AG20443 (cell line): ENCODE results near the gene WFDC5.
"Not testable (repeated sequence)": the region's sequence is repeated elsewhere in the genome, so short reads cannot be mapped to it uniquely, and the experiment has no call there.

ENCODE experiments used
- DNase-seq: peaks from one replicate; pipeline ENCODE4 v3.0.0; 2012; ENCODE audit warnings: low spot score, mixed read lengths

WFDC5 gene

GRCh38 chr20:45087814-45088213 is 27.2 kb downstream of the WFDC5 start:
- peak; percentile 29 for DNase-seq

GRCh38 chr20:45087097-45087790 is 27.7 kb downstream of the WFDC5 start:
- DNase-seq: no peak

DNA sequence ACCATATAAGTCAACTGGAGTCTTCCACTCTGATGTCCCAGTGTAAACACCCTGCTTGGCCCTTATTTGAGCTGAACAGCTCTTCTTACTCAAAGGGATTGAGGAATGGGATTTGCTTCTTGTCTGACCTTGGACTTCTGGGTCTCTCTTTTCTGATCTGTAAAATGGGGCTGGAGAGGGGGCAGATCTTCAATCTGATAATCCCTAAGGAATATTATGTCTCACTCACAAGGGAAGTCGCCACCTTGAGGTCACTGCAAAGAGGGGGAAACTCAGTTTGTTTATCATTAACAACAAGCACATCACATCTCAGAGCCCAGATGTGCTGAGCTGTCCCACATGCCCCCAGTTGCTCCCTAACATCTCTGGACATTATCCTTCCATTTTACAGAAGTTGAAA is 29.1 kb downstream of the WFDC5 start:
- no peak for DNase-seq

- DNase-seq: no peak
Observed at GRCh38 chr20:45085289-45085688, 29.7 kb downstream of the WFDC5 start.

DNA sequence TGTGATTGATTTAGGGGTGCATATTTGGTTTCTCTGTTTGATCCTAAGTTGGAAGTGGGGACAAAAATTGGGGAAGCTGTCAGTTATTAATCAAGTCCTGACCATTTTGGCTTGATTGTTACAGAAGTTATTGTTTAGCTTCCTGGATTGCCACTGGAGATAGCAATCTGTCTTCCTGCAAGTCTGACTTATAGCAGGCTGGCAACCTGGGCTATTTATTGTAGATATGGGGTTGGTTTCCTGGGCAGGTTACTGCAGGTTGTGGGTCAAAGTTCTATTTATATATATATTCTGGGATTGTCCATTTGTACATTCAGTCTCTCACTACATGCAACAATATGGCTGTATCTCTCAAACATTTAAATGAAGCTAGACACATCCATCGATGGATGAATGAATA is 31.8 kb downstream of the WFDC5 start:
- no peak for DNase-seq

- DNase-seq: no peak
Observed at GRCh38 chr20:45082468-45082867, 32.5 kb downstream of the WFDC5 start.

DNA sequence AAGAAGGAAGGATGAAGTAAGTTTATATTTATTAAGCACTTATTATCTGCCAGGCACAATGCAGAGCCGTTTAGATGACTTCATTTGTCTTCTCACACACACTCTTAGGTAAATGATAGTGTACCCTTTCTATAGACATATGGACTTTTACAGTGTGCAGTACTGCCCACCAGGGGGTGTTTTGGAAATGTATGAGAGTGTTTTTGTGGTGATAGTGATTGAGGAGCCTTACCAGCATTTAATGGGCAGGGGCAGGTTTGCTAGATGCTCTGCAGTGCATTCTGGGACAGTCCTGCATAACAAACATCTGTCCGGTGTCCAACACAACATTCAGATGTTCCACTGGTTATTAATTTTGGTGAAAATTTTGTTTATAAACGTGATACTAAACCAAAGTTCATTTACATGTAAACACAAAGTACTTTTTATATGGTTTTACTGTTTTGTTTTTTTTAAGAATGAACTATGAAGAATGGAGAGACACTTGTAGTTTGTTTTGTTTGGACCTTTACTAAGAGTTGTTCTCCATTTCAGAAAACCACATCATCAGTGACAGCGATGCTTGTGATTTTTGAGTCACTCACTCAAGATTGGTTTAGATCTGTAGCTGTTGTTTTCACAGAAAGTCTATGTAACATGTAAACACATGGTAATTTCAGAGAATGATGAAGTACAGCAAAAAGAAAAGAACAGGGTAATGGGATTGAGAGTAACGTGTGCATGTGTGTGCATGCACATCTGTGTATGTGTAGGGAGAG is 33.9 kb downstream of the WFDC5 start:
- peak; percentile 26 for DNase-seq

GRCh38 chr20:45077559-45077958 is 37.4 kb downstream of the WFDC5 start:
- no peak for DNase-seq

- DNase-seq: no peak
Observed at GRCh38 chr20:45073221-45073620, 41.8 kb downstream of the WFDC5 start.

- DNase-seq: no peak
Observed at GRCh38 chr20:45072066-45072465, 42.9 kb downstream of the WFDC5 start.

DNA sequence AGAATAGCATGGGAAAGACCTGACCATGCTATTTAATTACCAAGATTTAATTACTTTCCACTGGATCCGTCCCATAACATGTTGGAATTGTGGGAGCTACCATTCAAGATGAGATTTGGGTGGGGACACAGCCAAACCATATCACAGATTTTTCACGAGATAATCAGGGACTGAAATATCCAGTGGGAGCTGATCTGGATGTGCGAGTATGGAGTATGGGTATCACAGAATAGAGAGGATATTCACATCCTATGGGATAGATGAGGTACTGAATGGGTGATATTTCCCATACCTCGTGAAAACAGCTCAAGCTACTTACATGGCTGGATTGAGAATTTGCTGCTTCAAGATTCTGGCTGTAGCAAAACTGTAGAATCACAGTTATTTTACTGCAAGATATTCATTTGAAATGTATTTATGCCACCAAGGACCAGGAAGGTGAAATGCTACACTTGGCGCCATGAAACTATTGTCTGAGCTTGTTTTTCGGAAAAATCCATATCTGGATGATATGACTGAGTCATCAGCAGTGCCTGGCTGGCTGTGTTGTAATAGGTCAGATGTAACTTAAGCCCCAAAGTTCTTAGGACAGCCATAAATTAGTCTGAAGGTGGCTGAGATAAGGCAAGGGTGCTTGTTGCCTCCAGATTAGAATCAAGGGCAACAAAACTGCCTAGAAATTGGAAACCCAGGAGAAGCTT is 43.9 kb downstream of the WFDC5 start:
- DNase-seq: no peak

DNA sequence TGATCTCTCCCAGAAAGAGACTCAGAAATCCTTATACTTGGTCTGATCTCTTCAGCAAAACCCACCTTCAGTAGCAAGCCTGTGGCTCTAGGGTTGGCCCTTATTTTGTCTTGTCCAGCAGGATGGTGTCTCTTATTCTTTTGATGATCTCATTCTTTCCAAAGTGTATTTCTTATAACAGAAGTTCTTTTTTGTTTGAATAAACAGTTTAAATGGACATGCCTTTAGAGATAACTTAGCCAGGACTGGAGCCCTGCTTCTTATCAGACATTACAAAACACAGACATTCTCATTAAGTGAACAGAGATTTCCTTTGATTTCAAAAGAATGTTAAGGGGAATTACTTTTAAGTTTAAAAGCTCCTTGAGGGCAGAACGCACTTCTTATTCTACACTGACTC is 45.7 kb downstream of the WFDC5 start:
- no peak for DNase-seq

- DNase-seq: no peak
Observed at GRCh38 chr20:45067558-45067957, 47.4 kb downstream of the WFDC5 start.

DNA sequence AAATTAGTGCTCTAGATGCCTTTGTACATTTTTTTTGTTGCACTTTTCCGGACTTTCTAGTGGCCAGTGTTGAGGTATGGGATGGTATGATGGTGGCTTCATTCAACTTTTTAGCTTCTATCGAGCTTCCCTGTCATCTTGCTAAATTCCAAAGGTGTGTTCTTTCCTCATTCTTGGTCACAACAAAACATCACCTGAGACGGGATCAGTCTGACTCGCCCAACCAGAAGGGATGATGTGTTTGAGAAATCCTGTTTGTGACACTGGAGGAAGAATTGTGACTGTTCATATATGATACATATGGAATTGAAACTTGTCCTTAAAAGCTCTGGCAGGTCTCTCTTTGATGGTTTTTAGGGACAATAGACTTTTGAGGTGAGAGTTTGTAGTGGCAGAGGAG is 47.9 kb downstream of the WFDC5 start:
- DNase-seq: no peak

DNA sequence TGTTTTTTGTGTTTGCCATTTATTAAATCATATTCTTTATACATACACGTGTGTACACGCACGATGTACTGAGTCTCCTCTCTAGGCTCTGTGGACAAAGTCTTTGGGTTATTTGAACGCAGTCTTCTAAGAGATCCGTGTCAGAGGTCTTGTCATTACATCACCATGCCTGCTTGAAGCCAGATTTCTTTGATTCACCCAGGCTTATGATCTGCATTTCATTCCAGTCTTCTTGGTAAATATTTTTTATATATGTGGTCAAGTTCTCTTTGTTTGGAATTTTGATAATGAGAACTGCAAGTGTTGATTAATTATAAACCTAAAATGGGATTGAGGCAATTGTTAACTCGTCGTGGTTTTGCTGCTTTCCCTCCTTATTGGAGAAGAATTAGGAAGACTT is 48.6 kb downstream of the WFDC5 start:
- no peak for DNase-seq

- no peak for DNase-seq
Observed at GRCh38 chr20:45064812-45065211, 50.2 kb downstream of the WFDC5 start.

GRCh38 chr20:45063107-45063506 is 51.9 kb downstream of the WFDC5 start:
- not testable (repeated sequence) for DNase-seq

DNA sequence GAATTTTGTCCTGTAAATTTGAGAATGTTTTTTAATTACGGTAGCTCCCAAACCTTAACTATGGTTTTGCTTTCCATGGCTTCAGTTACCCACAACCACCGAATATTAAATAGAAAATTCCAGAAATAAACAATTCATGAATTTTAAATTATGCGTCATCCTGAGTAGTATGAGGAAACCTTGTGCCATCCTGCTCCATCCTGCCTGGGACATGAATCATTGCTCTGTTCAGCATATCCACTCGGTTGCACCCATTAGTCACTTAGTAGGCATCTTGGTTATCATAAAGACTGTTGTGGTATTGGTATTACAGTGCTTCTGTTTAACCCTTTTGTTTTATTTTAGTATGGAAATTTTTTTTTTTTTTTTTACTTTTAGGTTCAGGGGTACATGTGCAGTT is 53.7 kb downstream of the WFDC5 start:
- DNase-seq: peak; percentile 80

GRCh38 chr20:45060294-45060693 is 54.7 kb downstream of the WFDC5 start:
- no peak for DNase-seq
